OCI-M2 (cell line): Measurements from ENCODE around the gene PAPPA.

Source experiments
- DNase-seq: peaks from one replicate; lab custom pipeline; 2025; ENCODE audit not compliant: unreplicated experiment; lab: John Stamatoyannopoulos, UW

PAPPA gene

GRCh38 chr9:116153765-116154333 is at the start of gene PAPPA:
Gene PAPPA, plus strand, starts transcription at chr9:116153791. Its CDS starts 382 bp downstream, at chr9:116154173.
- DNase-seq: no peak

- DNase-seq: no peak
Measured at GRCh38 chr9:116103976-116104820, 49.4 kb upstream of the PAPPA start.

GRCh38 chr9:116112236-116112635 is 41.4 kb upstream of the PAPPA start:
- no peak for DNase-seq

GRCh38 chr9:116115761-116116353 is 37.7 kb upstream of the PAPPA start:
- DNase-seq: no peak

GRCh38 chr9:116116393-116116792 is 37.2 kb upstream of the PAPPA start:
- DNase-seq: no peak

- no peak for DNase-seq
Measured at GRCh38 chr9:116123171-116123570, 30.4 kb upstream of the PAPPA start.

GRCh38 chr9:116124472-116125040 is 29.0 kb upstream of the PAPPA start:
- DNase-seq: no peak

GRCh38 chr9:116133163-116133562 is 20.4 kb upstream of the PAPPA start:
- DNase-seq: no peak

- no peak for DNase-seq
Measured at GRCh38 chr9:116134975-116135374, 18.6 kb upstream of the PAPPA start.

- DNase-seq: no peak
Measured at GRCh38 chr9:116137010-116137409, 16.6 kb upstream of the PAPPA start.

- no peak for DNase-seq
Measured at GRCh38 chr9:116137581-116137980, 16.0 kb upstream of the PAPPA start.

GRCh38 chr9:116141864-116142561 is 11.6 kb upstream of the PAPPA start:
- no peak for DNase-seq

- DNase-seq: no peak
Measured at GRCh38 chr9:116142706-116143492, 10.7 kb upstream of the PAPPA start.

- no peak for DNase-seq
Measured at GRCh38 chr9:116144038-116144437, 9.6 kb upstream of the PAPPA start.

- no peak for DNase-seq
Measured at GRCh38 chr9:116144555-116144954, 9.0 kb upstream of the PAPPA start.

GRCh38 chr9:116145036-116145435 is 8.6 kb upstream of the PAPPA start:
- DNase-seq: no peak

- no peak for DNase-seq
Measured at GRCh38 chr9:116147821-116148220, 5.8 kb upstream of the PAPPA start.

- DNase-seq: no peak
Measured at GRCh38 chr9:116149844-116150243, 3.7 kb upstream of the PAPPA start.

- no peak for DNase-seq
Measured at GRCh38 chr9:116151199-116151598, 2.4 kb upstream of the PAPPA start.

GRCh38 chr9:116151966-116152381 is 1.6 kb upstream of the PAPPA start:
- DNase-seq: no peak
